Type B pancreatic cell (in vitro differentiated cells): ENCODE data around the gene CEACAM3. TPM values are rescaled to one million over a fixed set of nuclear protein-coding genes. Genes with fewer than 3 reads are reported as not detected.
"Not testable (repeated sequence)": the region's sequence is repeated elsewhere in the genome, so short reads cannot be mapped to it uniquely, and the experiment has no call there.

Source experiments
- DNase-seq: peaks from one replicate; pipeline ENCODE4 v3.0.0; 2021; ENCODE audit warnings: mixed read lengths; ENCODE audit not compliant: unreplicated experiment; ENCODE audit errors: extremely low spot score
- H3K27ac Mint-ChIP-seq: 2 replicates; pipeline ENCODE4 v1.8.0; 2021; ENCODE audit warnings: mild to moderate bottlenecking, mixed read lengths
- H3K27me3 Mint-ChIP-seq: 2 replicates; pipeline ENCODE4 v1.8.0; 2021; ENCODE audit warnings: mixed read lengths
- H3K36me3 Mint-ChIP-seq: 2 replicates; pipeline ENCODE4 v1.8.0; 2021; ENCODE audit warnings: mixed read lengths
- H3K4me1 Mint-ChIP-seq: one replicate; pipeline ENCODE4 v1.8.0; 2021; ENCODE audit warnings: mixed read lengths; ENCODE audit not compliant: unreplicated experiment
- H3K4me3 Mint-ChIP-seq: 2 replicates; pipeline ENCODE4 v1.8.0; 2021; ENCODE audit warnings: mild to moderate bottlenecking, mixed read lengths
- H3K9me3 Mint-ChIP-seq: 2 replicates; pipeline ENCODE4 v1.8.0; 2021; ENCODE audit warnings: mixed read lengths
- long read RNA-seq: library from polyadenylated mRNA; unstranded; transcript quantifications from one replicate; pipeline ENCODE4 v2.0.0, GENCODE V29; 2020
- total RNA-seq: library from RNA; stranded (reverse); gene quantifications from 2 replicates; pipeline ENCODE4 v1.2.1, GENCODE V29; 2021; ENCODE audit warnings: low replicate concordance
- TF ChIP-seq, protein P1 (sequence below): fragments of 200-600 bp; sonication (generic); conservative IDR thresholded peaks from 2 replicates; pipeline ENCODE4 v1.5.0; 2021; ENCODE audit warnings: antibody characterized with exemption, mild to moderate bottlenecking

The CEACAM3 gene
- not detected in 2 replicates for total RNA-seq
- long read RNA-seq: 0 reads

DNA sequence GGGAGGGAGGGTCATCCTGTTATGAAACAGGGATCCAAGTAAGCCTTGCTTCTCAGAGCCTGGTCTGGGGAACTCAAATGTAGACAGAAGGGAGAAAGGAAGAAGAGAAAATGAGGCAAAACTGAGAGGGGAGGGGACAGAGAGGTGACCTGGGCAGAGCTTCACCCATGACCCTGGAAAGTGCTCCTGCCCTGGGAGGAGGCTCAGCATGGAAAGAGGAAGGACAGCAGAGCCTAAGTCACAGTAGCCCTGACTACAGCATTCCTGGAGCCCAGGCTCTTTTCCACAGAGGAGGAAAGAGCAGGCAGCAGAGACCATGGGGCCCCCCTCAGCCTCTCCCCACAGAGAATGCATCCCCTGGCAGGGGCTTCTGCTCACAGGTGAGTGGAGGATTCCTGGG, at the start of gene CEACAM3:
Gene CEACAM3, plus strand, starts transcription at position 226 of the 400 bp plus-strand sequence. Its CDS starts 91 bp downstream, at position 317.
- Mint-ChIP-seq H3K4me3 (no peak within 1 kb of the TSS), H3K4me1 (no peaks in the 10 kb centered on the region), H3K27me3 (peaks cover 36% of the 10 kb centered on the region), H3K27ac (no peak within 1 kb of the TSS), H3K36me3 (no peaks in the 10 kb centered on the region), H3K9me3 (no peaks in the 10 kb centered on the region)
- DNase-seq: no peak
- TF ChIP-seq, protein P1, sequence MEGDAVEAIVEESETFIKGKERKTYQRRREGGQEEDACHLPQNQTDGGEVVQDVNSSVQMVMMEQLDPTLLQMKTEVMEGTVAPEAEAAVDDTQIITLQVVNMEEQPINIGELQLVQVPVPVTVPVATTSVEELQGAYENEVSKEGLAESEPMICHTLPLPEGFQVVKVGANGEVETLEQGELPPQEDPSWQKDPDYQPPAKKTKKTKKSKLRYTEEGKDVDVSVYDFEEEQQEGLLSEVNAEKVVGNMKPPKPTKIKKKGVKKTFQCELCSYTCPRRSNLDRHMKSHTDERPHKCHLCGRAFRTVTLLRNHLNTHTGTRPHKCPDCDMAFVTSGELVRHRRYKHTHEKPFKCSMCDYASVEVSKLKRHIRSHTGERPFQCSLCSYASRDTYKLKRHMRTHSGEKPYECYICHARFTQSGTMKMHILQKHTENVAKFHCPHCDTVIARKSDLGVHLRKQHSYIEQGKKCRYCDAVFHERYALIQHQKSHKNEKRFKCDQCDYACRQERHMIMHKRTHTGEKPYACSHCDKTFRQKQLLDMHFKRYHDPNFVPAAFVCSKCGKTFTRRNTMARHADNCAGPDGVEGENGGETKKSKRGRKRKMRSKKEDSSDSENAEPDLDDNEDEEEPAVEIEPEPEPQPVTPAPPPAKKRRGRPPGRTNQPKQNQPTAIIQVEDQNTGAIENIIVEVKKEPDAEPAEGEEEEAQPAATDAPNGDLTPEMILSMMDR: no peak

- Mint-ChIP-seq H3K36me3 (no peaks in the 10 kb centered on the region), H3K4me3 (no peak overlapping the region), H3K27me3 (peaks cover 22% of the 10 kb centered on the region), H3K4me1 (no peaks in the 10 kb centered on the region), H3K9me3 (no peaks in the 10 kb centered on the region), H3K27ac (no peak overlapping the region)
- TF ChIP-seq, protein P1: peak; percentile 33
- no peak for DNase-seq
Measured at GRCh38 chr19:41746593-41747227, 49.7 kb upstream of the CEACAM3 start.

GRCh38 chr19:41748012-41748411, 48.4 kb upstream of the CEACAM3 start:
- H3K27me3 Mint-ChIP-seq: peaks cover 27% of the 10 kb centered on the region
- H3K27ac Mint-ChIP-seq: no peak overlapping the region
- no peak overlapping the region for H3K4me3 Mint-ChIP-seq

GRCh38 chr19:41750248-41751134, 45.9 kb upstream of the CEACAM3 start:
- DNase-seq, H3K36me3 Mint-ChIP-seq, H3K4me1 Mint-ChIP-seq, H3K9me3 Mint-ChIP-seq, H3K4me3 Mint-ChIP-seq: not testable (repeated sequence)
- Mint-ChIP-seq H3K27me3 (peaks cover 32% of the 10 kb centered on the region), H3K27ac (peak overlapping the region; percentile 30)

More at GRCh38 chr19:41748012-41748411, 48.4 kb upstream of the CEACAM3 start:
- Mint-ChIP-seq H3K36me3 (no peaks in the 10 kb centered on the region), H3K4me1 (no peaks in the 10 kb centered on the region), H3K9me3 (no peaks in the 10 kb centered on the region)
- DNase-seq: no peak
- TF ChIP-seq, protein P1: no peak

- peaks cover 15% of the 10 kb centered on the region for H3K27me3 Mint-ChIP-seq
- H3K4me3 Mint-ChIP-seq: no peak overlapping the region
- H3K4me1 Mint-ChIP-seq: no peaks in the 10 kb centered on the region
- H3K27ac Mint-ChIP-seq: no peak overlapping the region
- no peaks in the 10 kb centered on the region for H3K9me3 Mint-ChIP-seq
- H3K36me3 Mint-ChIP-seq: no peaks in the 10 kb centered on the region
- TF ChIP-seq, protein P1: peak; percentile 67
- no peak for DNase-seq
Measured at GRCh38 chr19:41753159-41753558, 43.2 kb upstream of the CEACAM3 start.
